ENCODE measurements around the gene SNAPC4. TPM values are rescaled to one million over a fixed set of nuclear protein-coding genes. Genes with fewer than 3 reads are reported as not detected.

Gene SNAPC4
- total and polyA plus RNA-seq, 2 of the 8 experiments (the other 6 are each of a cell fraction or from before 2014, with no cell fraction given): 6.9 to 18.1 TPM

- H3K23ac ChIP-seq (ENCODE audit: insufficient read length): no peak overlapping the region
- H3K9ac ChIP-seq (replicated peaks in 1 of 4; ENCODE audit: extremely low read depth in 1 of 4, low read depth in 3 of 4, low read length in 3 of 4): no peak overlapping the region
- H3K4me1 ChIP-seq (replicated peaks in 1 of 4; ENCODE audit: control insufficient read depth in 3 of 4, insufficient read depth in 4 of 4, low read length in 3 of 4): peaks cover 0 to 5% (median 2%) of the 10 kb centered on the region in 4 experiments; a peak in 1 of 7 replicates
- no peaks in the 10 kb centered on the region for H3K23me2 ChIP-seq (ENCODE audit: low read depth, low read length)
- H2AK5ac ChIP-seq (ENCODE audit: low read depth, low read length): no peak overlapping the region
- H4K5ac ChIP-seq (ENCODE audit: insufficient read length, low read depth, low read length): no peak overlapping the region
- H2AFZ ChIP-seq (ENCODE audit: low read length): no peak overlapping the region
- H3K27me3 ChIP-seq (replicated peaks in 1 of 4; ENCODE audit: control insufficient read depth in 3 of 4, extremely low read depth in 1 of 4, insufficient read depth in 3 of 4, low read length in 3 of 4): no peaks in the 10 kb centered on the region; a peak in 2 of 7 replicates
- no peak overlapping the region for H2BK20ac ChIP-seq (ENCODE audit: low read length)
- no peak overlapping the region for H2BK5ac ChIP-seq (ENCODE audit: low read depth, low read length)
- no peak overlapping the region for H3K14ac ChIP-seq (ENCODE audit: insufficient read length)
- H3K4me2 ChIP-seq (ENCODE audit: insufficient read depth in 1 of 2, low read depth in 2 of 2, low read length in 2 of 2): no peak overlapping the region
- CTCF ChIA-PET (ENCODE audit: partially characterized antibody): interaction anchor here (0.6 to 1.2 kb wide), 3 partner anchors 11 to 99 kb away, joined by 3 to 7 read pairs (median 4); no protein-coding TSS in a partner anchor
- H3K36me3 ChIP-seq (ENCODE audit: control insufficient read depth in 2 of 4, insufficient read depth in 4 of 4, low read length in 3 of 4): no peaks in the 10 kb centered on the region
- no peak overlapping the region for H4K91ac ChIP-seq (replicated peaks; ENCODE audit: insufficient read length, low read length)
- no peaks in the 10 kb centered on the region for H3K9me3 ChIP-seq (ENCODE audit: insufficient read depth in 2 of 2, low read depth in 1 of 2, low read length in 1 of 2)
- H2BK15ac ChIP-seq (ENCODE audit: low read length): no peak overlapping the region
- H3K4me3 ChIP-seq (ENCODE audit: extremely low read depth in 1 of 4, insufficient read depth in 2 of 4, low read depth in 3 of 4, low read length in 4 of 4): no peak overlapping the region
- no peaks in the 10 kb centered on the region for H3K79me2 ChIP-seq (ENCODE audit: control insufficient read depth in 1 of 2, insufficient read depth in 2 of 2, low read length in 2 of 2)
- H2BK120ac ChIP-seq (replicated peaks; ENCODE audit: low read depth, low read length): no peak overlapping the region
- WGBS, 2 experiments (ENCODE audit: extremely low coverage in 1 of 2, insufficient coverage in 1 of 2, insufficient read length in 1 of 2, insufficient replicate concordance in 2 of 2, low coverage in 1 of 2, low lambda C conversion rate in 2 of 2, missing lambda C conversion rate in 1 of 2): 91% methylated on average over 8 of the region's 11 CpGs; no CpG with 5 or more reads in 1 of the 2 experiments
- no peak overlapping the region for H2BK12ac ChIP-seq (ENCODE audit: low read depth, low read length)
- H3K56ac ChIP-seq (replicated peaks; ENCODE audit: insufficient read length, low read depth, low read length): no peak overlapping the region
- no peaks in the 10 kb centered on the region for H4K20me1 ChIP-seq (replicated peaks in 1 of 2; ENCODE audit: control insufficient read depth in 1 of 2, insufficient read depth in 2 of 2, low read length in 2 of 2)
- H4K8ac ChIP-seq (ENCODE audit: extremely low read depth, insufficient read depth, low read length): no peak overlapping the region
- POLR2A ChIA-PET (ENCODE audit: partially characterized antibody): interaction anchor here (0.9 to 1.3 kb wide), 2 partner anchors 22 to 25 kb away, joined by 3 to 4 read pairs; no protein-coding TSS in a partner anchor
- no peak overlapping the region for H3K27ac ChIP-seq (ENCODE audit: low read depth, low read length)
- no peak overlapping the region for H3K18ac ChIP-seq (ENCODE audit: extremely low read depth, low read length)
- no peak overlapping the region for H3K4ac ChIP-seq (replicated peaks; ENCODE audit: insufficient read length, low read depth, low read length)
- H3K79me1 ChIP-seq (ENCODE audit: low read depth, low read length): no peaks in the 10 kb centered on the region
- no peak for DNase-seq (ENCODE audit: low read depth in 1 of 2, low spot score in 2 of 2)
- no peak for FAIRE-seq
- TF ChIP-seq SP1 (IDR thresholded peaks at IDR 0.05; ENCODE audit: low read depth, low read length): no peak
- TF ChIP-seq RNF2 (IDR thresholded peaks at IDR 0.05; ENCODE audit: borderline replicate concordance, low read depth, low read length, missing control alignments, poor library complexity, severe bottlenecking): no peak
- no peak for TF ChIP-seq RXRA (IDR thresholded peaks at IDR 0.05; ENCODE audit: insufficient read depth, low read depth, low read length)
- no peak for TF ChIP-seq HDAC2 (IDR thresholded peaks at IDR 0.05; ENCODE audit: borderline replicate concordance in 1 of 2, low read depth in 2 of 2, low read length in 2 of 2)
- no peak for TF ChIP-seq YY1 (IDR thresholded peaks at IDR 0.05; ENCODE audit: low read depth, low read length)
- no peak for TF ChIP-seq KDM5A (IDR thresholded peaks at IDR 0.05; ENCODE audit: low read length)
- TF ChIP-seq GTF2F1 (IDR thresholded peaks at IDR 0.05; ENCODE audit: borderline replicate concordance, low read depth, low read length): no peak
- TF ChIP-seq SP4 (IDR thresholded peaks at IDR 0.05; ENCODE audit: low read length): no peak
- TF ChIP-seq MAX (IDR thresholded peaks at IDR 0.05): no peak
- TF ChIP-seq, protein P1, sequence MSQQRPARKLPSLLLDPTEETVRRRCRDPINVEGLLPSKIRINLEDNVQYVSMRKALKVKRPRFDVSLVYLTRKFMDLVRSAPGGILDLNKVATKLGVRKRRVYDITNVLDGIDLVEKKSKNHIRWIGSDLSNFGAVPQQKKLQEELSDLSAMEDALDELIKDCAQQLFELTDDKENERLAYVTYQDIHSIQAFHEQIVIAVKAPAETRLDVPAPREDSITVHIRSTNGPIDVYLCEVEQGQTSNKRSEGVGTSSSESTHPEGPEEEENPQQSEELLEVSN (IDR thresholded peaks at IDR 0.05): no peak
- TF ChIP-seq MAFK (IDR thresholded peaks at IDR 0.05; ENCODE audit: low read depth, low read length): no peak
- TF ChIP-seq HDAC6 (IDR thresholded peaks at IDR 0.05; ENCODE audit: low read depth, low read length): no peak
These were observed 48.6 kb downstream of the SNAPC4 start for GRCh38 chr9:136351252-136351800.
